GM18873 (cell line): ENCODE data around the gene SIN3B.
"Not testable (repeated sequence)": the region's sequence is repeated elsewhere in the genome, so short reads cannot be mapped to it uniquely, and the experiment has no call there.

Source experiments
- ATAC-seq: cut with Tn5 transposase; IDR thresholded peaks from one replicate; pipeline ENCODE4 v1.9.1; 2021; ENCODE audit warnings: mild to moderate bottlenecking, moderate library complexity, moderate number of reproducible peaks; ENCODE audit not compliant: unreplicated experiment, low FRiP score

Gene SIN3B

GRCh38 chr19:16862826-16863415 is 33.7 kb downstream of the SIN3B start:
- no peak for ATAC-seq

DNA sequence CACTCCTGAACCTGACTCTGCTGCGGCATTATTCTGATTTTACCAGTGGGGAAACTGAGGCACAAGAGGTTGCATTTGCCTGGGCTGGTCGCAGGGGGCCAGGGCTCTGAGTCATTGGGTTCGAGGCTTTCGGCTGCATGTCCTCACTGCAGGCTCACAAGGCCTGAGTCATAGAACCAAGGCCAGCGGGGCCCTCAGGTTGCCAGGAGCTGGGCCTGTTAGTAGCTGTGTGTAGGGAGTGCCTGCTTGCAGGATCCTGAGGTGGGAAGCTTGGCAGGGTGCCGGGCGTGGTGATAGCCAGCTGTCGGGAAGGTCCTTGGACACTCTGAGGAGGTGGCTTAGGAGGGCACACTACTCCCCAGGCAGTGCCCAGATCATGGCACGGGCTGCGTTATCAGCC is 38.0 kb downstream of the SIN3B start:
- no peak for ATAC-seq

GRCh38 chr19:16868423-16869130 is 39.4 kb downstream of the SIN3B start:
- no peak for ATAC-seq

GRCh38 chr19:16869331-16869972 is 40.3 kb downstream of the SIN3B start:
- ATAC-seq = no peak

DNA sequence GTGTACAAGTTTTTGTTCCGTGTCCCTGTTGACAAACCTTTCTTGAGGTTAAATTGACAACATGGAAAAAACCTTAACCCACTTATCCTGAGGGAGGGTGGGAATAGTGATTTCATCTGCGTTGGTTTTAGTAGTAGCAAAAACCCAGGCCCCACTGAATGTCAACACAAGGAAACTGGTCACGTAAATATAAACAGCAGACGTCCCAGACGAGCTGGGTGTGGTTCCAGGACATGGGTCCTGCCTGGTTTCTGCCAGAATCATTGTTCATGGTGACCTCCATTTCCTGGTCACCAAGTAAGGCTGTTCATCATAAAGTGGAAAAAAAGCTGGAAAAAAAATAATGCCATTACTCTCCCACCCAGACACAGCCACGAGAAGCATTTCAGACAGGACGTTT is 42.7 kb downstream of the SIN3B start:
- no peak for ATAC-seq

DNA sequence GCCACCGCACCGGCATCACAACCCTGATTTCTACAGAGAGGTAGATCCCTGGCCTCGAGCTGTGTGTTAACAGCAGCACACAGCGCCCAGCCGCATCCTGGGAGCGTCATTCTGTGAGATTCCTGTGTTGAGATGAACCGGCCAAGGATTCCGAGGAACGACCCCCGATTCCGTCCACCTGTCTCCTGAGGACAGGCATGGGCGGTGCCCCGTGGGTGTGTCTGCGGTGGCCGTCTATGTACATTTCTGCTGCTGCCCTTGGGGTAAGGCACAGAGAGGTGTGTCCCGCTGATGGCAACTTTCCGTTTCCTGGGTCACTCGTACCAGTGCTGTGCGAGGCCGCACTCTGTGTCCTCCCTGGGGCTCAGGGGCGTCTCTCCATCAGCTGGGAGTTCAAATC is 43.5 kb downstream of the SIN3B start:
- no peak for ATAC-seq

DNA sequence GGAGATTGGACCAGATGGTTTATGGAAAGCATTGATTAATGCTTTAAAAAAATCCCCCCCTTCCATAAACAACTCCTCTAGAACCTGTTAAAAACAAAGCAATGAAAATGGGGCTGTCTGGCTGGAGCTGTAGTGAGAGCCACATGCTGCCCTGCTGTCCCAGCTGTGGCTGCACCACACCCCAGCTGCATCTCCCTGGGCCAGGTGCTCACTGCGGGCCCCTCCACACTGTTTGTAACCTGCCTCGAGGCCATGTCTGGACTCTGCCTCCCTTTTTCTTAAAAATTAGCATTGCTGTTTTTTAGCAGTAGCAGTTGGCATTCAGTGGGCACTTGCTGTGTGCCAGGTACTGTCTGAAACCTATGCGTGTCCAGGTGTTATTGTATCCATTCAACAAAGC is 44.4 kb downstream of the SIN3B start:
- ATAC-seq = no peak

- ATAC-seq = no peak
Measured at GRCh38 chr19:16874250-16874977, 45.2 kb downstream of the SIN3B start.

- not testable (repeated sequence) for ATAC-seq
Measured at GRCh38 chr19:16874978-16875299, 45.7 kb downstream of the SIN3B start.

DNA sequence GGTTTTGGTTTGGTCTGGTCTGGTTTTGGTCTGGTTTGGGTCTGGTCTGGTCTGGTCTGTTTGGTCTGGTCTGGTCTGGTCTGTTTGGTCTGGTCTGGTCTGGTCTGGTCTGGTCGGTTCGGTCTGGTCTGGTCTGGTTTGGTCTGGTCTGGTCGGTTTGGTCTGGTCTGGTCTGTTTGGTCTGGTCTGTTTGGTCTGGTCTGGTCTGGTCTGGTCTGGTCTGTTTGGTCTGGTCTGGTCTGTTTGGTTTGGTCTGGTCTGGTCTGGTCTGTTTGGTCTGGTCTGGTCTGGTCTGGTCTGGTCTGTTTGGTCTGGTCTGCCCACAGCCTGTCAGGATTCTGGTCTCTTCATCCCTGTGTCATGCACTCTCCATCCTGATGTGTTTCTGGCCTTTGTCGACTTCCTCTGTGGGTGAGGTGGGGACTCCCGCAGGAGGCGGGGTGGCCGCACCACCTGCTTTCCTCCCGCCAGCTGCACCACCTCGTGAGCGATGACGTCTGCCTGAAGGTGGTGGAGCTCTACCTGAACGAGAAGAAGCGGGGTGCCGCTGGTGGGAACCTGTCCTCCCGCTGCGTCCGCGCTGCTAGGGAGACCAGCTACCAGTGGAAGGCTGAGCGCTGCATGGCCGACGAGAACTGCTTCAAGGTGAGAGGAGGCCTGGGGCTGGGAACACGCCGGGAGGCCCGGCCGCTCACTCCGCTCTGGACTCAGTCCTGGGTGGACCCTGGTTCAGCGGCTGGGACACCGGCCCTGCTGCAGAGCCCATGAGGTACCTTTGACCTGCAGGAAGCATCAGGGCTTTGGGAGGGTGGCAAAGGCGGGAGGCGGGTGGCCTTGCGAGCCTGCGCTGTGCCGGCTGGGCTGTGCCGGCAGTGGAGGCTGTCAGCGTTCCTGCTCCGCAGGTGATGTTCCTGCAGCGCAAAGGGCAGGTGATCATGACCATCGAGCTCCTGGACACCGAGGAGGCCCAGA is 46.7 kb downstream of the SIN3B start:
- no peak for ATAC-seq

DNA sequence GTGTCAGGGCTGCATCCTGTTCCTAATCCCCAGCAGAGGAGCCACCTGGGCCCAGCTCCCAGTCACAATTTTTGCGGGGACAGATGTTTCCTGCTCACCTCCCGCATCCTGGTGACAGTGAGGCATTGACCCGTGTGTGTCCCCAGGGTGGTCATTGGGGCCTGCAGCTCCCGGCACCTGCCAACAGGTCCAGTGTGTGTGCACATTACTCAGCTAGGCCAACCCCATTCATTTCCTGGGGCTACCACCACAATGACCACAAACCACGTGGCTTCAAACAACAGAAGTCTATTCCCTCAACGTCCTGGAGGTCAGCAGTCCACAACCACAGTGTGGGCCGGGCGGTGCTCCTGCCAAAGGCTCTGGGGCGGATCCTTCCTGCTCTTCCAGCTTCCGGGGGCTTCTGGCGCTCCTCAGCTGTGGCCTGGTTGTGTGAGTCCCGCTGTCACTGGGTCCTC is 47.7 kb downstream of the SIN3B start:
- ATAC-seq = no peak

DNA sequence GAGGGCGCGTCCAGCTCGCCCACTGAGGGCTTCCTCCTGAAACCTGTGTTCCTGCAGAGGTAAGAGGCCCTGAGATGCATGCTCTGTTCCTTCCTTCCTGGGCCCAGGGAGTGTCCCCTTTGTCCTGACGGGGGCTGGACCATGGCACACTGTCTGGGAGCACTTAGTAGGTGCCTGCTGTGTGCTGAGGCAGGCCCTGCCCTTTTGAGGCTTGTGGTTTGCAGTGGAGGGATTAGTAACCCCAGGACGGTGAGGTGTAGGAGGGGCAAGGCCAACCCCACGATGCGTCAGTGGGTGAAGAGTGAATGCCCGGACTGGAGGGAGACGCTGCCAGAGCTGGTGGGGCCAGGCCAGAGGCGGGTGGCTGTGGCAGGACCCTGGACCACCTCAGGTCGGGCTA is 48.4 kb downstream of the SIN3B start:
- ATAC-seq = no peak

- ATAC-seq = no peak
Measured at GRCh38 chr19:16878181-16878965, 49.2 kb downstream of the SIN3B start.

GRCh38 chr19:16880884-16881554 is 51.8 kb downstream of the SIN3B start:
- no peak for ATAC-seq

- no peak for ATAC-seq
Measured at GRCh38 chr19:16882146-16882545, 52.9 kb downstream of the SIN3B start.

DNA sequence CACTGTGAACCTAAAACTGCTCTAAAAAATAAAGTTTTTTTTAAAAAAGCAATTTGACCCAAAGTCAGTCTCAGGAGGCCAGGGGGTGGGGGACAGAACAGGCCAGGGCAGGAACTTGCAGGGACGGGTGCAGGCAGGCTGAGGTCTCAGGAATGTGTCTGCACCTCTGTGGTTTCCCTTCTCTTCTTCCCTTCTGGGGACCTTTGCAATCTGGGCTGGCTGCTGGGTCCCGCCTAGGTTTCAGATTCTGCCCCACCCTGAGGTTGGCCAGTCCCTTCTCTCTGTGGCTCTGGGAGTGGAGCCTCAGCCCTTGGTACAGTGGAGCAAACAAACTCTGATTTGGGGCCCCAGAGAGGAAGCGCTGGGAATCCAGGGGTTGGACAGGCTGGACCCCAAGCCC is 54.3 kb downstream of the SIN3B start:
- no peak for ATAC-seq

DNA sequence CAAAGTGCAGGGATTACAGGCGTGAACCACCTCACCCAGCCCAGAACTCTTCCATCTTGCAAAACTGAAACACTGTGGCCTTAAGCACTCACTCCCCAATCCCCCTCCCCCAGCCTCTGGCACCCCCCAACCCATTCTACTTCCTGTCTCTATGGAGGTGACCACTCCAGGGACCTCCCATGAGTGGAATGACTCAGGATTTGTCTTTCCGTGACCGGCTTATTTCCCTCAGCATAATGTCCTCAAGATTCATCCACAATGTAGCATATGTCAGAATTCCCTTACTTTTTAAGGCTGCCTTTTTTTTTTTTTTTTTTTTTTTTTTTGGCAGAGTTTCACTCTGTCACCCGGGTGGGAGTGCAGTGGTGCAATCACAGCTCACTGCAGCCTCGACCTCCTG is 56.0 kb downstream of the SIN3B start:
- no peak for ATAC-seq

DNA sequence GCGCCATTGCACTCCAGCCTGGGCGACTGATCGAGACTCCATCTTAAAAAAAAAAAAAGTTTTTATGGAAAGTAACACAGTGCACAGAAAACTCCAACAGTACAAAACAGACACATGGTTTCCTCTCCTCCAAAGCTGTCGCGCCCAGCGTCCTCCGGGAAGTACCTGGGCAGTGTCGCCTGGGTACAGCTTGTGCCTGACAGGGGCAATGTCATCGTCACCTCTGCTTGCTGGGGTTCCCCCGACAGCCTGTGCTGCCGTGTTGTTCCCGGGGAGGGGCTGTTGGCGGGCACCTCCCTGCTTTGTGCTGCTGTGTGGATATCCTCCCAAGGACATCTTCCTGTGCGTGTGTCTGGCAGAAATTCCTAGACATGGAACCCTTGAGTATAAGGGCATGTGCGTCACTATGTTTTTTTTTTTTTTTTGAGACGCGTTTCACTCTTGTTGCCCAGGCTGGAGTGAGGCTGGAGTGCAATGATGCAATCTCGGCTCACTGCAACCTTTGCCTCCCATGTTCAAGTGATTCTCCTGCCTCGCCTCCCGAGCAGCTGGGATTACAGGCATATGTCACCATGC is 57.2 kb downstream of the SIN3B start:
- no peak for ATAC-seq
